ENCODE data around the gene METTL24. TPM values are rescaled to one million over a fixed set of nuclear protein-coding genes. Genes with fewer than 3 reads are reported as not detected.

The METTL24 gene
- total and polyA plus RNA-seq, 2 of the 8 experiments (the other 6 are each of a cell fraction or from before 2014, with no cell fraction given) = 0.30 to 0.39 TPM

DNA sequence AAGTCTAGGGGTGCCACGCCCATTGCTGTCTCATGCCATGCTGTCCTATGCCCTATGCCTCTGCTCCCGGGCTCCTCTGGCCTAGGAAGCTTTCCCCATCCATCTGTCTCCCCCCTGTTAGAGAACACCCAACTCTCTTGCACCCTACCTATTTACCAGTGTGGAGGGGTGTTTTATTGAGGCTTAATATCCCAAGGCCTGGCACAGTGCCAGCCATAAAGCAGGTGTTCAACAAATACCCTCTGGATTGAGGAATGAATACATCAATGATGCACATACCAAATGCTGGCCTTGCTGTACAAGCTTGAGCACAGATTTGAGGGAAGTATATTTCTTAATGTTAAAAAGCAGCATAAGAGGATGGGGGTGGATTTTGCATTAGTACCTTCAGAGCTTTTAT lies 38.3 kb downstream of the METTL24 start:
- Histone ChIP-seq H3K56ac (replicated peaks; ENCODE audit: insufficient read length, low read depth, low read length) (no peak overlapping the region), H3K4me2 (ENCODE audit: insufficient read depth in 1 of 2, low read depth in 2 of 2, low read length in 2 of 2) (no peak overlapping the region), H4K91ac (replicated peaks; ENCODE audit: insufficient read length, low read length) (no peak overlapping the region), H3K23ac (ENCODE audit: insufficient read length) (no peak overlapping the region), H3K9me3 (ENCODE audit: insufficient read depth in 2 of 2, low read depth in 1 of 2, low read length in 1 of 2) (no peaks in the 10 kb centered on the region), H3K23me2 (ENCODE audit: low read depth, low read length) (no peaks in the 10 kb centered on the region), H3K4ac (replicated peaks; ENCODE audit: insufficient read length, low read depth, low read length) (no peak overlapping the region), H3K27ac (ENCODE audit: low read depth, low read length) (no peak overlapping the region), H4K20me1 (replicated peaks in 1 of 2; ENCODE audit: control insufficient read depth in 1 of 2, insufficient read depth in 2 of 2, low read length in 2 of 2) (no peaks in the 10 kb centered on the region), H3K79me2 (ENCODE audit: control insufficient read depth in 1 of 2, insufficient read depth in 2 of 2, low read length in 2 of 2) (no peaks in the 10 kb centered on the region), H2AFZ (ENCODE audit: low read length) (no peak overlapping the region), H3K9ac (replicated peaks in 1 of 4; ENCODE audit: extremely low read depth in 1 of 4, low read depth in 3 of 4, low read length in 3 of 4) (no peak overlapping the region), H2BK15ac (ENCODE audit: low read length) (no peak overlapping the region), H3K79me1 (ENCODE audit: low read depth, low read length) (no peaks in the 10 kb centered on the region), H4K5ac (ENCODE audit: insufficient read length, low read depth, low read length) (no peak overlapping the region), H4K8ac (ENCODE audit: extremely low read depth, insufficient read depth, low read length) (no peak overlapping the region), H3K36me3 (ENCODE audit: control insufficient read depth in 2 of 4, insufficient read depth in 4 of 4, low read length in 3 of 4) (no peaks in the 10 kb centered on the region), H2BK120ac (replicated peaks; ENCODE audit: low read depth, low read length) (no peak overlapping the region), H2BK5ac (ENCODE audit: low read depth, low read length) (no peak overlapping the region), H2BK20ac (ENCODE audit: low read length) (no peak overlapping the region), H3K14ac (ENCODE audit: insufficient read length) (no peak overlapping the region), H3K18ac (ENCODE audit: extremely low read depth, low read length) (no peak overlapping the region), H3K4me3 (ENCODE audit: extremely low read depth in 1 of 4, insufficient read depth in 2 of 4, low read depth in 3 of 4, low read length in 4 of 4) (no peak overlapping the region), H3K27me3 (replicated peaks in 1 of 4; ENCODE audit: control insufficient read depth in 3 of 4, extremely low read depth in 1 of 4, insufficient read depth in 3 of 4, low read length in 3 of 4) (no peaks in the 10 kb centered on the region), H2BK12ac (ENCODE audit: low read depth, low read length) (no peak overlapping the region), H3K4me1 (replicated peaks in 1 of 4; ENCODE audit: control insufficient read depth in 3 of 4, insufficient read depth in 4 of 4, low read length in 3 of 4) (peaks cover 3 to 6% (median 4%) of the 10 kb centered on the region in 4 experiments; a peak in 5 of 7 replicates), H2AK5ac (ENCODE audit: low read depth, low read length) (no peak overlapping the region)
- no peak for FAIRE-seq
- DNase-seq (ENCODE audit: low read depth in 1 of 2, low spot score in 2 of 2) = no peak
- CTCF ChIA-PET (ENCODE audit: partially characterized antibody) = interaction anchor here (0.5 to 1.1 kb wide), 3 partner anchors 14 to 769 kb away, joined by 3 read pairs; no protein-coding TSS in a partner anchor
- WGBS, 2 experiments (ENCODE audit: extremely low coverage in 1 of 2, insufficient coverage in 1 of 2, insufficient read length in 1 of 2, insufficient replicate concordance in 2 of 2, low coverage in 1 of 2, low lambda C conversion rate in 2 of 2, missing lambda C conversion rate in 1 of 2) = 97% methylated on average over 2 of the region's 2 CpGs; no CpG with 5 or more reads in 1 of the 2 experiments
- POLR2A ChIA-PET (ENCODE audit: partially characterized antibody) = interaction anchor here (0.6 kb wide), 1 partner anchor 1521 kb away, joined by 6 read pairs; no protein-coding TSS in a partner anchor
- TF ChIP-seq SP2 (IDR thresholded peaks at IDR 0.05; ENCODE audit: low read length) (no peak), USF2 (IDR thresholded peaks at IDR 0.05; ENCODE audit: low read length) (no peak), SRF (IDR thresholded peaks at IDR 0.05; ENCODE audit: low read depth, low read length) (no peak), RFX5 (IDR thresholded peaks at IDR 0.05; ENCODE audit: borderline replicate concordance, low read depth, low read length) (no peak), ASH2L (IDR thresholded peaks at IDR 0.05; ENCODE audit: low read length) (no peak), KDM1A (IDR thresholded peaks at IDR 0.05; ENCODE audit: borderline replicate concordance, low read length) (no peak), PHF8 (conservative IDR thresholded peaks at IDR 0.05; ENCODE audit: low read depth, low read length) (no peak), FOSL1 (IDR thresholded peaks at IDR 0.05; ENCODE audit: insufficient read depth, low read depth, low read length) (no peak), RNF2 (IDR thresholded peaks at IDR 0.05; ENCODE audit: borderline replicate concordance, low read depth, low read length, missing control alignments, poor library complexity, severe bottlenecking) (no peak), TAF7 (optimal IDR thresholded peaks at IDR 0.05; ENCODE audit: borderline replicate concordance, low read depth, low read length) (no peak), JUND (IDR thresholded peaks at IDR 0.05; ENCODE audit: low read length) (no peak), POU5F1 (IDR thresholded peaks at IDR 0.05; ENCODE audit: low read depth, low read length) (no peak)
